Measurements from ENCODE around the gene ATP6V1F.
A peak's percentile ranks its signal among the peaks of the same experiment; 100 is the strongest.

Gene ATP6V1F

DNA sequence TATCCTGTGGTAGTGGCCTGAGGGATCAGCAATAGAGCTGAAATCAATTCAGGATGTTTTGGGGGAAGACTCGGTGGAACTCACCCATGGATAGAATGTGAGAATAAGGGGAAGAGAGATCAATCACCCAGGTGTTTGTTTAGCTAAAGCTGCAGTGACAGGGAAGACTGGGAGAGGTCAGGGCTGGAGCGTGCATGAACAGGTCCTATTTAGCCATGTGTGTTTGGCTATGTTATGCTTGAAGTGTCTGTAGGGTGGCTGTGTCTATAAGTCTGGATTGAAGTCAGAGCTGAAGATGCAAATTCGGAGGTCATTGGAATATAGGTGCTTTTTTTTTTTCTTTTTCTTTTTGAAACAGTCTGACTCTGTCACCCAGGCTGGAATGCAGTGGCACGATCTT lies 4.6 kb downstream of the ATP6V1F start:
- DNase-seq (ENCODE audit: low read depth in 2 of 2, low spot score in 1 of 2) = no peak

DNA sequence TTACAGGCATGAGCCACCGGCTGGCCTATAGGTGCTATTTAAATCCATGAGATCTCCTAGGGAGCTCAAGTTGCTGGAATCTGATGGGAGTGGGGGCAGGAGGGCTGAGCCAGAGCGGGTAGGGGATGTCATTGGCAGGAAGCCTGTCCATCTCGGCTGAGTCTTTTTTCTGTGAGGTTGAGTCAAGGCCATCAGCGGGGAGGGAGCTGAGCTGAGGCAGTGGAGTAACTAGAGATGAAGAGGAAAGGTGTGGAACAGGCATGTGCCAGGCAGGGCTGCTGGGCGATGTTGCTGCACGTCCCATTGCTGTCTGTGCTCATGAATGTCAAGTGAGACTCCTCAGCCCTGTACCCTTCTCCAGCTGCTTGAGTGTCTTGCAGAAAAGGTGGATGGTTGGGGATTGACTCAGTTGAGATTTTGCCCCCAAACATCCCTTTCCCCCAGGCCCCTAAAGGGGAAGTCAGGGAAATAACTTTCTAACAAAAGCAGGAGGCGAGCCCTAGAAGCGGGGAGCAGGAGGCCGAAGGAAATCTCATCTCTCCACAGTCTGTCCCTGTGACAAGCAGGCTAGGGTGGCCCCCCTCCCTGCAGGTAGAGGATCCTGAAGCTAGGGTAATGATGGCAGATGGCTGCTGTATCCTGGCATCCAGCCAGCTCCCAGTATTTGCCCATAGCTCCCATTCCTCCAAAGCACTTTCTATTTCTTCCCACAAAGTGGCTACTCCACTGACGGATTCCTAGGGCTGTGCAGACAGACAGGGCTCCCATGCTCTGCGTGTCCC lies 5.4 kb downstream of the ATP6V1F start:
- DNase-seq (ENCODE audit: low read depth in 2 of 2, low spot score in 1 of 2) = no peak

DNA sequence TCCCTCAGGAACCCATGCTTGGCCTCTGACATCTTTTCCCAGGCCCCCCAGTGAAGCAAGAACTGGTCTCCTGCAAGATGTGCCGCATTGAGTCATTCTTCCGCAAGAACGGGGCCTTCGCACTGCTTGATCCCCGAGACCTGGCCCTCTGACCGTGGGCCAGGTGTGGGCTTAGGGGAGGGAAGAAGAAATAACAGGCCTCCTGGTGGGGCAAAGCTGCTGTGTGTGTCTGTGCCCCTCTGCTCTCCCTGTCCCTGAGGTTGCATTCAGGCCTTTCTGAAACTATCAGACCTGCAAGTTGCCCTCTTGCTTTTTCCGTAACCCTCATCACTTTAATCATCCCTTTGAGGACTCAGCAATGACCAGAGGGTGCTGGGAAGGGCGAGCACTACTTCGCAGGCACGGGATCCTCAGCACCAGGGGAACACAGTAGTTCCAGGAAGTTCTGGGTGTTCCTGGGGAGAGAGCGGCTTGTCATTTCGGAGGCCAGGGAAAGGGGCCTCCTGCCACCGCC lies 6.0 kb downstream of the ATP6V1F start:
- no peak for DNase-seq (ENCODE audit: low read depth in 2 of 2, low spot score in 1 of 2)

DNA sequence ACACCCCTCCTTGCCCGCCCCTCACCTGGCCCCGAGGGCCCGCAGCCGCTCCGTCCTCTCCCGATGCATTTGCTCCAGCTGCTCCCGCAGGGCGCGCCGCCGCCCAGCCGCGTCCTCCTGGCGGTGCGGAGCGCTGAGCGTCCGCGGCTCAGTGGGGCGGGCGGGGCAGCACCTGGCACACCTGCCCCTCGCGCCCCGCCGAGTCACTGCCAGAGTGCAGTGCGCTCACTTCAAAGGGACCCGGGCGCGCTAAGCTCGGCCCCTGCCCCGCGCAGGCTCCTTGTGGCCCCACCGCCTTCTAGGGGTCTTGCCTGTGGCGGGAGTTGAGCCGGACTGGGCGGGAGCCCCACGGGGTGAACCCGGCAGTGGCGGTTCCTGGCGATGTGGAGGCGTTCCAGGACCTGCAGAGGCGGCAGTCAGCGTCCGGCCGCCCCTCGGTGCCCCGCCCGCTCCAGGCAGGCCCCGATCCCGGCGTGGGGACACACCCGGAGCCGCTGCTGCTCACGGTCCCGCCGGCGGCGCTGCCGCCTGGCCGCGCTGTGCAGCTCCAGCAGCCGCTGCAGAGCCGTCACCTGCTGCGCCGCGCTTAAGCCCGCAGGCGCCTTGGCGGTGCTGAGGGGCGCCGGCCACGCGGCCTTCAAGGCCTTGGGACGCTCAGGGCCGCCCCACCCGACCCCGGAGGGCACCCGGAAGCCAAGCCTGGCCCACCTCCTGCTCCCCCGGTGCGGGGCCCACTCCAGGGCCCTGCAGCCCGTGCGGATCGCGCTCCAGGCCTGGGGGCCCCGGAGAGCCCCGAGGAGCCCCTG lies 6.7 kb downstream of the ATP6V1F start:
- peak in 1 of 2 donors; percentile 9 for DNase-seq (ENCODE audit: low read depth in 2 of 2, low spot score in 1 of 2)

DNA sequence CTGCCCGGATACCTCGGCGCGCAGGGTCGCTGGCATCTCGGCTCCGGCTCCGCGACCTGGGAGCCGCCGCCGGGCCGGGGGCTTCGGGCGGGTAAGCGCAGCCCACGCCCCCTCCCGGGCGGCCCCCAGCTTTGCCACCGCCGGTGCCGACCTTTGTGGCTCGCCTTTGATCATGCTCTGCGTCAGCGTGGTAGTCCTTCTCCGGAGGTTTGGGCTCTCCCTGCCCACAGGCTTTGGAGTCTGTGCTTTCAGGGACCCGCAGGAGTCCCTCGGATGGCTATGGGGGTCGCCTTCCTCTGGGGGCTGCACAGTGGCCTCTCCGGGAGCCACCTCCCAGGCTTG lies 7.3 kb downstream of the ATP6V1F start:
- DNase-seq (ENCODE audit: low read depth in 2 of 2, low spot score in 1 of 2) = no peak

DNA sequence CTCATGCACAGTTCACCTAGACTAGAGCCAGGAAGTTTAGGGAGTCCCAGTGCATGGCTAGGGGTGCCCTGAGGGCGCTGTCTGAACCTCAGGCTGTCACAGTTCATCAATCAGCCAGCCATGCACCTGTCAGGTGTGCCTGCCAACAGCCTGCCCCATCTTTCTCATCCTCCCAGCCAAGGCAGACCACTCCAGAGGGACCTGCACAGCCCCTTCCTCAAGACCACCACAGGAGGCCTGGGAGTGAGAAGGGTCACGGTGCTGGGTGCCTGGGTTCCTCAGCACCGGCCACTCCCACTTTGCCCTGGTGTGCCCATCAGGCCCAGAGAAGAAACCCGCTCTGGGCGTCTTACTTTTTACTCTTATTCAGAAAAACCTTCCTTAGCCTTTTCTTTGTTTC lies 8.4 kb downstream of the ATP6V1F start:
- no peak for DNase-seq (ENCODE audit: low read depth in 2 of 2, low spot score in 1 of 2)

DNA sequence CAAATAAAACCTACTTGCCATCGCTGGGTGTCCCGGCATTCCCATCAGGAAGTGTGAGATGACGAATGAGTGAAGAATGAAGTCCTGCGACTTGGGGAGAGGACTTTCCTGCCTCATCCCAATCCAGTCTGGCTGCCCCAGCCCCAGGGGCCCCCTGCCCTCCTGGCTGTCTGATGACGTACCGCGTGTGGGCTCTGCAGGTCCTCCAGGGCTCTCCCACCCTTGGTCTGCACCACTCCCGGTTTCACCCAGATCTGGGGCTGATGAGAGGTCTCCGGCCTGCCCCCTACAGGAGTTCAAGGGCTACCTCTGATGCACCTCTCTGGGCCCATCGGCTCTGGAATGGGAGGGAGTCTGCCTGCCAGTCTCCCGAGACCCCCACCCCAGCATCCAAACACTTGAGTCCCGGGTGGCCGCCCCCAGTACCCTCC lies 9.8 kb downstream of the ATP6V1F start:
- no peak for DNase-seq (ENCODE audit: low read depth in 2 of 2, low spot score in 1 of 2)

DNA sequence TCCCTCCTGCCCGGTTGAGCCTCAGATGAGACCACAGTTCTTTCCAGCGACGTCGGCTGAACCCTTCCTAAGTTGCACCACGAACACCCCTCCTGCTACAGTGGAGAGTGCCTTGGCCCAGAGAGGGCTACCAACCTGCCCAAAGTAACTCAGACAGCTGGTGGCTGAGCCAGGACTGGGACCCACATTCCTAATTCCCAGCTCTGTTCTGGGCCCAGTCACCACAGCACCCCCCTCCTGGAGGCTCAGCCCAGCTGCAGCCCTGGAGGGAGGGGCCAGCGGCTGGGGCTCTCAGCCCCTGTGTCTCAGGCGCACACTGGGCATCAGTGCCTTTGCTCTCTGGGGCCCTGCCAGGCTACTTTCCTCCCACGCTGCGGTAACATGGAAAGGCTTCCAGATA lies 10.6 kb downstream of the ATP6V1F start:
- no peak for DNase-seq (ENCODE audit: low read depth in 2 of 2, low spot score in 1 of 2)

DNA sequence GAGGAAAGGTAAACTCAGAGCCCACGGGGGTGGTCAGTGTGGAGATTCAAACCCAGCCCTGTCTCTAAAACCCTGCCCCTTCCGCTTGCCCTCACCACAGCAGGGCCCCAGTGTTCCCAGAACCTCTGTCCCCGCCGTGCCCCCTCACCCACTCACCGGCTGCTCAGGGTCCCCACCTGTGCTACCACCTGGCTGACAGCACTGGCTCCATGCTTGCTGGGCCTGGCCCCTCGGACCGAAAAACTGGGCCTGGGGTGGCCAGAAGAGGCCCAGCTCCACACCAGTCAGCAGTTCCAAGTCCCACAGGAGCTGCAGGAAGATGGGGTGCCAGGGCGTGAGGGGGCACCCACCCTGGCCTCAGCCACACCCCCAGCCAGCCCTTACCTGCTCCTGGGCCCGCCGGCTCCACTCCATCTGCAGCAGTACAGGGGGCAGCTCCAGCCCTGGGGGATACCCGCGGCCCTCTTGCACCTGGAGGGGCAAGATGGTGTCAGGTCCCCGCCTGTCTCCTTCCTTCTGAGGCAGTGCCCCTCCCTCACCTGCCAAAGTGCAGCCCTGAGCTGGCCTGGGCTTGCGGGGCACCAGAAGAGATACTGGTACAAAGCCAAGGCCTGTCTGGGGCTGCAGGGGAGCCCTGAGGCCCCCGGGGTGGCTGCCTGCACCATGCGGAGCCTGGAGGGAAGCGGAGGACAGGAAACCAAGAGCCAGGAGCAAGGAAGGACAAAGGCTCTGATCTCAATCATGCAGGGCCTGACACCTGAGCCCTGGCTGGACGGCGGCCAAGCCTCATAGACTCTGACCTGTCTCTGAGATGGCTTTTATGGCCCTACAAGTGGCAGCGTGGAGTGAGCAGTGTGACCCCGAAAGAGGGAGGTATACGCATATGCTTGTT lies 11.7 kb downstream of the ATP6V1F start:
- DNase-seq (ENCODE audit: low read depth in 2 of 2, low spot score in 1 of 2) = no peak

DNA sequence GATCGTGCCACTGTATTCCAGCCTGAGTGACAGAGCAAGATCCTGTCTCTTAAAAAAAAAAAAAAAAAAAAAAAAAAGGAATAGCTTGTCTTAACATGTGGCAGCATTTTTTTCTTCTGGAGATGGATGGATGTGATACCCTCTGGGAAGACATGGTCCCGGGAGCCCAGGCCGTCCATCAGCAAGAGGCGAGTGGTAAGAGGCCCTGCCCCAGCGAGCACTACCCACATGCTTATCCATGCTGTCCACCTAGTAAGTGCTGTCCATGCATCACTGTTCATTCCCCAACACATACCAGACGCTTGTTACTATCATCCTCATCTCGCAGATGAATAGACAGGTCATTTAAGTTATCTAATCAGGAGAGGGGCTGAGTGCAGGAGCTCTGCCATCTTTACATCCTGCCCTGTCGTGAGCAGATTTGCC lies 12.9 kb downstream of the ATP6V1F start:
- DNase-seq (ENCODE audit: low read depth in 2 of 2, low spot score in 1 of 2) = no peak

DNA sequence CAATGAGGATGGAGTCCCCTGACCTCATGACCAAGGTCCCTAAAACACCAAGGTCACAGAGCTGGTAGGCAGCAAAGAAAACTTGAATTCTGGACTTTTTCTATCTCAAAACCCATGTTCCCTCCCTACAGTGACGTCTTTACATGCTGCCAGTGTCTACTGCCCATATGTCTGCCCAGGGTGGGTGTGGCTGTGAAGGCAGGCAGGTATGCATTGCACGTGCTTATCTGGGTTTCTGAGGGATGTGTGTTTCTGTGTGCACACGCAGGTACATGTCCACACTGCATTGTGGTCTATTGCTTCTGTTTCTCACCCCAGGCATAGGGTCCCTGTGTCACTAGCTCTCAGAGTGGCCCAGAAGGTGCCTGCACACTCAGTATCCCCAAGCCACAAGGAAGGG lies 13.5 kb downstream of the ATP6V1F start:
- DNase-seq (ENCODE audit: low read depth in 2 of 2, low spot score in 1 of 2) = no peak

DNA sequence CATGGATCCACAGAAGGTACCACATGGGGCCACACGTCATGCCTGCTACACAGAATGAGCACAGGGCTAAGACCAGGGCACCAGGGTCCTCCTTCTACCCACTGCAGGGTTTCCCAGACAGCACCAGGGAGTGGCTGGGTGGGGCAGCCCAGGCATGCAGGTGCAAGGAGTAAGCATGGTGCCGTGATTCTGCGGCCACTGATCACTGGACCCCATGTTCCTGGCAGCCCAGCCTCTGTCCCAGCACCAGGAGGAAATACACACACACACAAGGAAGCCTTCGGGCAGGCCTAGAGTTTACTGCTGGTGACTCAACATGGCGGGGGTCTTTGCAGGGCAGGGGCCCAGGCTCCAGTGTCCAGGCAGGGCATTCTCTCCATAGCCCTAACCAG lies 13.9 kb downstream of the ATP6V1F start:
- DNase-seq (ENCODE audit: low read depth in 2 of 2, low spot score in 1 of 2) = no peak

DNA sequence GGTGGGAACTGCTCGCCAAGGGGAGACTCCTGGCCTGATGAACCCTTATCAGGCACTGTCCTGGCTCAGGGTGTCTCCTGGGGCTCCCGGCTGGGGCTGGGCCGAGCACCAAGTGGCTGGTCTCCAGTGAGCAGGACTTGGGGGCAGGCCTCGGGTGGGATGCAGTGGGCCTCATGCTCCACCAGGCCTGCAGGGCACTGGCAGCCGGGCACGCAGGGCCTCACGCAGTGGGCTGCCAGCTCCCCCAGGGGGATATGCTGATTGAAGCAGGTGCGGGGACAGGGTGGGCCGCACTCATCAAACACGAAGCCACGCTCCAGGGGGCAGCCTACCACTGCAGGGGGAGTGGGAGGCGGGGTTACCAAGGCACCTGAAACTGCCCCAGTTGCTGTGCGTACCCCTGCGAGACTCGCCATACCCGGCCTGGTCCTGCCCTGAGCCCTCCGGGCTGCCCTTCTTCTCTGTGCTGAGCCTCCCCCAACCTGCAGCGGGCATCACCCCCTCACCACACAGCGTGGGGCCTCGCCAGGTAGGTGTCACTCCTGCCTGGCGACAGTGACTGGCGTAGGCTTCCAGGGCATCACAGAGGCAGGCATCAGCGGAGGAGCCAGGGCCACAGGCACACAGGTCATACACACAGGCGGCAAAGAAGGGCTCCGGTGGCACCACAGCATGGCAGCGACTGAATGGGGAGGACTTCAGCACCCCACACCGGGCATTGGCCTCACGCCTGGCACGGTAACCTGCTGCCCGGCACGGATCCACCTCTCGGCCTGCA lies 14.5 kb downstream of the ATP6V1F start:
- DNase-seq (ENCODE audit: low read depth in 2 of 2, low spot score in 1 of 2) = no peak

DNA sequence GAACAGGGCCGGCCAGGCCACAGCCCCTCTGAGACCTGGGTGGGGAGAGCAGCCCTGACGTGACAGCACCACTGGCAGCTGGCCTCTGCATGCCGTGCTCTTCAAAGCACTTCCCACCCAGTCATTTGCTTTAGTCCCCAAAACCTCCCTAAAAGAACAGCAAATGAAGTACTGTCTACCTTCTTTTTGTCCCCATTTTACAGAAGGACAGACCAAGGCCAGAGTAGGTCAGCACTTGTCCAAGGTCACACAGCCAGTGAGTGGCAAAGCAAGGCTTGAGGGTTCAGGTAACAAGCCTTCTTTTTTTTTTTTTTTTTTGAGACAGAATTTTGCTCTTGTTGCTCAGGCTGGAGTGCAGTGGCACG lies 15.1 kb downstream of the ATP6V1F start:
- no peak for DNase-seq (ENCODE audit: low read depth in 2 of 2, low spot score in 1 of 2)

DNA sequence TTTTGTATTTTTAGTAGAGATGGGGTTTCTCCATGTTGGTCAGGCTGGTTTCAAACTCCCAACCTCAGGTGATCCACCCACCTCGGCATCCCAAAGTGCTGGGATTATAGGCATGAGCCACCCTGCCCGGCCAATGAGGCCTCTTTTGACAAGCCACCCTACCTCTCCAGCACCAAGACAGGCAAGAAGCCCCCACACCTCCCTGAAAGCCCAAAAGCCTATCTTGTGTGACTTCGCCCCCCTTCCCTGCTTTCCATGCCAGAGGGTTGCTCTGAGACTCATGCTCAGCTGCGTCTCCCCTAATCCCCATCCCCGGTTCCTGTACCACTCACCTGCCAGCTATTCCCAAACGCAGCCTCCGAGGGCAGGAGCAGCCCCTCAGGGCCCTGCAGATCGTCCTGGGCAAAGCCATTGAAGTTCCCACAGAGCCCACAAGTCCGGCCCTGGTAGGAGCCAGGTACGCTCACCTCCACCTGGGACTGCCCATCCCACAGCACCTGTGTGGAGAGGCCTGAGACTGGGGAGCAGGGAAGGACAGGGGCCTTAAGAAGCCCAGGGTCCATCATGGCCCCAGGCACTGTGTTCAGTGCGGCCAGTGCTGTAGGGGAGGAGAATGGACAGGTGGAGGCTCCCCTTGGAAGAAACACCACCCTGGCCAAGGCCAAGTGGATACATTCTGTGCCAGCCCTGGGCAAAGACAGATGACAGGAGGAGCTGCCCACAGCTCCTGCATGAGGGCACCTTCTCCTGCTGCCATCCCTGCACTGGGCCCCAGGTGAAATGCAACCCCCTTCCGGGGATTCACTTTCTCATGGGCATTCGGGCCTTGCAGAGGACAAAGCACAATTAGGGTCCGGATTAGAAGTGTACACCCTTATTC lies 15.8 kb downstream of the ATP6V1F start:
- DNase-seq (ENCODE audit: low read depth in 2 of 2, low spot score in 1 of 2) = no peak

DNA sequence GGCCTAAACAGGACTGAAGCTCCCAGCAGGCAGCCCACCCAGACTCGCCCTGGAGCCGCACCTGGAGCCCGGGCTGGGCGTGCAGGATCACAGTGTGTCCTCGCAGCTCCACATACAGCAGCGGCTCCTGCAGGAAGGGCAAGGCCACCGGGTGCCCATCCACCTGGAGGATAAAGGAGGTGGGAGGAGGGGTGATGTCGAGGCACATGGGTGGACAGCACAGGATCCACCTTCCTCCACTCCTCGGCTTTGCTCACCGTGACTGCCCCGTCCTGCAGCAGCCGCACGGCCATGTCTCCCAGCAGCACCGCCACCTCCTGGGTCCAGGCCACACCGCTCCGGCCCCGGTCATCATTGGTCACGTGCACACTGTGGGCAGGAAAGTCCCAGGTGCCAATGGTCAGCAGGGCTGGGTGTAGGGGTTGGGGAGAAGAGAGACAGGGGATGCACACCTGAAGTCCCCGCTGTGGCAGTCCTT lies 16.8 kb downstream of the ATP6V1F start:
- DNase-seq (ENCODE audit: low read depth in 2 of 2, low spot score in 1 of 2) = no peak

DNA sequence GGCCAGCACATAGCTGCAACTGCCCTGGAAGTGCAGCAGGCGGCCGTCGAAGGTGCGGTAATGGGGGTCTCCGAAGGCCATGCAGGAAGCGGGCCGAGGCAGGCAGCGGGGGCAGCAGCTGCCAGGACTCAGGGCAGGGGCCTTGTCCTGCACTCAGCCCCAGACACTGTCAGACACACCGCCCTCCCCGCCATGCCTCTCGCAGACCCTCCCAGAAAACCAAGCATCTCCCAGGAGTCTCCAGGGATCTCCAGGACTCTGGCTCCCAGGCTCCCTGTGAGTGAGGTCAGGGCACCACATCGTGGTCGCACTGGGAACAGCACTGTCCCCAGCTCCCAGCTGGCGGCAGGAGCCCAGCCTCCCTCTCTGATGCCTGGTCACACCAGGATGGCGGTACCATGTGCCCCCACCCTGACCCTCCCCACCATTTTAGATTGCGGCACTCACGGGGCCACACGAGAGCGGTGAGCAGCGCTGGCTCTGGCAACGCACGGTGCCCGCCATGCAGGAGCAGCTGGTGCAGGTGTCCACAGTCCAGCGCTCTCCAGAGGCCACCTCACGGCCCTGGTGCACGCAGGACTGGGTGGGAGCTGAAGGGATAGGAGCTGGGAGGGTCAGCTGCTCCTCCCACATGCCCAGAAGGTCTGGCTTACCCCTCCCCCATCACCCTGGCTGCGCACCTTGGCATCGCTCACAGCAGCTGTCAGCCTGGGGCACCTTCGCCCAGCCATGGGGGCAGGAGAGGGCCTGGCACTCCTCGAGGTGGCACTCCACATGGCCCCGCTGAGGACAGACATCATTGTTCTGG lies 17.5 kb downstream of the ATP6V1F start:
- DNase-seq (ENCODE audit: low read depth in 2 of 2, low spot score in 1 of 2) = no peak

DNA sequence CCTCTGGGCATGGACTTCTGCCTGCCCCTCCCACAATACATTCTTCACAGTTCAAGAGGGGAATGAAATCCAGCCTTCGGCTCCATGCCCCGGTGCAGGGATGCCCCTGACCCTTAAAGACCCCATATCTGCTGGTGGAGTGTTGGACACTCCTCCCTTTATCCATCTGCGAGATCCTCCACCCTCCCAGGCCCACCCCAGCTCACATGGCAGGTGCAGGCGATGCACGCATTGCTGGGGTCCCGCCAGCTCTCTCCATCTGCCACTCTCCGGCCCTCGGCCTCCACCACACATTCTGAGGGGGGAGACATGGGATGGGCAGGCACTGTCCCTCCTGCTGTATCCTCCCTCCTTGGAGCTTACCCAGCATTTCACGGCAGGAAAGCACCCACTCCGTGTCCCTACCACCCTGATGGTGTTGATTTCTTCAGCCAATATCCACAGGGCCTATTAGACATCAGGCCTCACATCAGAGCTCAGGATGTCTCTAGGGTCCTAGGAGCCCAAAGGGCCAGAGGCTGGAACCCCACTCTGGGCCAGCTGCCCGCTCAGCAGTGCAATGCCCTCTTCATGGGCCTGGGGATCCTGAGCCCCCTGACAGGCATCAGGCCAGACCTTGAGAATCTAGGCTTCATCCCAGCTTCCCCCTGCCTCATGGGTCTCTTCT lies 18.3 kb downstream of the ATP6V1F start:
- no peak for DNase-seq (ENCODE audit: low read depth in 2 of 2, low spot score in 1 of 2)
